Sciatic nerve (tissue), 2 donors: ENCODE results near the gene EML3. TPM values are rescaled to one million over a fixed set of nuclear protein-coding genes. Genes with fewer than 3 reads are reported as not detected.
"Not testable (repeated sequence)": the region's sequence is repeated elsewhere in the genome, so short reads cannot be mapped to it uniquely, and the experiment has no call there.

Experiments
- ATAC-seq: fragments of 200-7000 bp; cut with Tn5 transposase; one replicate; pipeline ENCODE4 v1.9.1; 2020; ENCODE audit warnings: mild to moderate bottlenecking, moderate library complexity
- DNase-seq: peaks from one replicate; pipeline ENCODE4 v3.0.0-alpha.2; 2020; ENCODE audit warnings: low spot score
- intact Hi-C: fragments of 100-400 bp; cut with DNase I; formaldehyde crosslinking; loops from one replicate; pipeline ENCODE4 v1.14.2; 2022
- total RNA-seq: library from RNA; stranded (reverse); fragmentation: NEBNext Ultra II Directional; extraction: Animal tissue kit (Norgen Biotek cat#: 25700); gene quantifications from one replicate; pipeline ENCODE4 v1.2.1, GENCODE V29; 2021
- donor health status: DM: no; HTN: no; CAD: no.
- donor health status: DM: no; HTN: no; CAD: no.

Gene EML3
- total RNA-seq, 1 donor from 2014 or later: 113 TPM

- intact Hi-C loops: no loop called here
- DNase-seq (peak; percentile 88), ATAC-seq (peak; percentile 67)
These were observed 10.2 kb downstream of the EML3 start for GRCh38 chr11:62602141-62603071.

- intact Hi-C loops: loop anchor here (1.0 kb wide), 1 partner anchor 95 kb away; no protein-coding TSS in a partner anchor
These were observed 11.0 kb downstream of the EML3 start, which contains the start of gene MTA2 for GRCh38 chr11:62601372-62602140. MTA2 (minus strand) TSS chr11:62601865; CDS start chr11:62601450, 415 bp downstream.

GRCh38 chr11:62601122-62601371, 11.5 kb downstream of the EML3 start:
- ATAC-seq (no peak), DNase-seq (no peak)
- intact Hi-C loops: loop anchor here (1.0 kb wide), 1 partner anchor 95 kb away; no protein-coding TSS in a partner anchor

More at GRCh38 chr11:62601372-62602140, 11.0 kb downstream of the EML3 start, which contains the start of gene MTA2:
- ATAC-seq: peak; percentile 91
- peak; percentile 99 for DNase-seq

- DNase-seq (no peak), ATAC-seq (no peak)
- intact Hi-C loops: loop anchor here (1.0 kb wide), 1 partner anchor 96 kb away; no protein-coding TSS in a partner anchor
These were observed 12.0 kb downstream of the EML3 start for GRCh38 chr11:62600367-62601121.

GRCh38 chr11:62599901-62600300, 12.7 kb downstream of the EML3 start:
- ATAC-seq: no peak
- intact Hi-C loops: no loop called here

GRCh38 chr11:62599069-62599696, 13.4 kb downstream of the EML3 start:
- DNase-seq (peak; percentile 97), ATAC-seq (peak; percentile 89)
- intact Hi-C loops: no loop called here

More at GRCh38 chr11:62599901-62600300, 12.7 kb downstream of the EML3 start:
- DNase-seq: no peak

- DNase-seq (no peak), ATAC-seq (no peak)
- intact Hi-C loops: no loop called here
These were observed 17.5 kb downstream of the EML3 start for GRCh38 chr11:62595124-62595523.

GRCh38 chr11:62593434-62594044, 19.0 kb downstream of the EML3 start:
- ATAC-seq: peak; percentile 37
- DNase-seq: peak; percentile 89
- intact Hi-C loops: no loop called here

- ATAC-seq (no peak), DNase-seq (no peak)
- intact Hi-C loops: no loop called here
These were observed 19.6 kb downstream of the EML3 start for GRCh38 chr11:62592989-62593421.

GRCh38 chr11:62592146-62592815, 20.3 kb downstream of the EML3 start:
- ATAC-seq (peak; percentile 13), DNase-seq (no peak)
- intact Hi-C loops: no loop called here

GRCh38 chr11:62591448-62592145, 21.0 kb downstream of the EML3 start, which contains the start of gene TUT1:
TUT1 (minus strand) TSS chr11:62591523; CDS start chr11:62591485, 38 bp downstream.
- DNase-seq (peak; percentile 97), ATAC-seq (peak; percentile 97)
- intact Hi-C loops: no loop called here

GRCh38 chr11:62588966-62589637, 23.5 kb downstream of the EML3 start:
- no peak for ATAC-seq
- no peak for DNase-seq

GRCh38 chr11:62585356-62585755, 27.2 kb downstream of the EML3 start:
- DNase-seq, intact Hi-C loops, ATAC-seq: not testable (repeated sequence)

More at GRCh38 chr11:62588966-62589637, 23.5 kb downstream of the EML3 start:
- intact Hi-C loops: no loop called here

GRCh38 chr11:62581735-62582134, 30.8 kb downstream of the EML3 start:
- intact Hi-C loops, ATAC-seq, DNase-seq: not testable (repeated sequence)

- DNase-seq (no peak), ATAC-seq (no peak)
- intact Hi-C loops: no loop called here
These were observed 31.4 kb downstream of the EML3 start for GRCh38 chr11:62580959-62581715.

- intact Hi-C loops: no loop called here
- ATAC-seq (no peak), DNase-seq (no peak)
These were observed 33.3 kb downstream of the EML3 start for GRCh38 chr11:62579252-62579651.
